IMR-90 (cell line): ENCODE measurements around the gene KRTAP5-3. TPM values are rescaled to one million over a fixed set of nuclear protein-coding genes. Genes with fewer than 3 reads are reported as not detected.
A peak's percentile ranks its signal among the peaks of the same experiment; 100 is the strongest.

Experiments used
- ATAC-seq: fragments of 200-7000 bp; cut with Tn5 transposase; 2 replicates; pipeline ENCODE4 v1.9.1; 2020; ENCODE audit warnings: low read depth, mild to moderate bottlenecking, moderate library complexity
- BruUV-seq: library from RNA; stranded (reverse); fragments of 400-500 nt; replicated peaks from 2 replicates; lab custom pipeline; 2021; lab: Mats Ljungman, UMichigan
- CTCF ChIA-PET: fragments of 300-600 bp; formaldehyde crosslinking; extraction: SDS; loops from one replicate; lab custom pipeline; 2021; ENCODE audit warnings: antibody characterized with exemption; lab: Yijun Ruan, JAX
- POLR2A ChIA-PET: fragments of 300-600 bp; sonication (Branson Sonifier 250); formaldehyde crosslinking; loops from one replicate; lab custom pipeline; 2022; ENCODE audit warnings: antibody characterized with exemption; ENCODE audit not compliant: unreplicated experiment; lab: Charles Lee
- DNase-seq: peaks from one replicate; pipeline ENCODE4 v3.0.0; 2013
- H2AFZ ChIP-seq: replicated peaks from 2 replicates; pipeline ENCODE3; 2013; ENCODE audit warnings: low read length, mild to moderate bottlenecking; ENCODE audit not compliant: poor library complexity
- H2AK5ac ChIP-seq: 2 replicates; pipeline ENCODE4 v1.6.1; 2013; ENCODE audit warnings: low read depth, low read length, inconsistent platforms
- H2AK9ac ChIP-seq: replicated peaks from 2 replicates; pipeline ENCODE3; 2013; ENCODE audit warnings: mild to moderate bottlenecking, low read depth, low read length, moderate library complexity; ENCODE audit not compliant: poor library complexity
- H2BK120ac ChIP-seq: 2 replicates; pipeline ENCODE4 v1.6.1; 2013; ENCODE audit warnings: low read depth, low read length, inconsistent platforms
- H2BK15ac ChIP-seq: 3 replicates; pipeline ENCODE4 v1.6.1; 2013; ENCODE audit warnings: low read depth, low read length, inconsistent platforms
- H2BK20ac ChIP-seq: 2 replicates; pipeline ENCODE4 v1.6.1; 2013; ENCODE audit warnings: low read depth, mild to moderate bottlenecking, inconsistent platforms, low read length, moderate library complexity
- H2BK5ac ChIP-seq: 2 replicates; pipeline ENCODE4 v1.6.1; 2013; ENCODE audit warnings: mild to moderate bottlenecking, low read depth, low read length, inconsistent platforms; ENCODE audit not compliant: poor library complexity, severe bottlenecking
- H3K14ac ChIP-seq: replicated peaks from 2 replicates; pipeline ENCODE4 v1.6.1; 2013; ENCODE audit warnings: low read depth, low read length, inconsistent platforms
- H3K18ac ChIP-seq: 2 replicates; pipeline ENCODE4 v1.6.1; 2013; ENCODE audit warnings: low read depth, low read length, control low read depth
- H3K23ac ChIP-seq: 2 replicates; pipeline ENCODE4 v1.6.1; 2013; ENCODE audit warnings: low read depth, low read length, inconsistent platforms
- H3K27ac ChIP-seq: 2 replicates; pipeline ENCODE4 v1.5.1; 2013; ENCODE audit warnings: mild to moderate bottlenecking, control low read depth, low read length; ENCODE audit not compliant: insufficient read depth
- H3K27me3 ChIP-seq: 2 replicates; pipeline ENCODE4 v1.6.1; 2013; ENCODE audit warnings: low read length; ENCODE audit not compliant: control insufficient read depth, insufficient read depth
- H3K36me3 ChIP-seq: 2 replicates; pipeline ENCODE4 v1.6.1; 2013; ENCODE audit warnings: low read length, mixed read lengths; ENCODE audit not compliant: control insufficient read depth, insufficient read depth
- H3K4ac ChIP-seq: 2 replicates; pipeline ENCODE4 v1.6.1; 2013; ENCODE audit warnings: low read depth, low read length, inconsistent platforms
- H3K4me1 ChIP-seq: 2 replicates; pipeline ENCODE4 v1.6.1; 2013; ENCODE audit warnings: low read length, mixed read lengths; ENCODE audit not compliant: control insufficient read depth, insufficient read depth
- H3K4me2 ChIP-seq: 2 replicates; pipeline ENCODE4 v1.6.1; 2013; ENCODE audit warnings: low read depth, mild to moderate bottlenecking, control low read depth, low read length, moderate library complexity
- H3K4me3 ChIP-seq: 2 replicates; pipeline ENCODE4 v1.5.1; 2013; ENCODE audit warnings: low read depth, mild to moderate bottlenecking, control low read depth, low read length, moderate library complexity; ENCODE audit not compliant: insufficient read depth
- H3K56ac ChIP-seq: 2 replicates; pipeline ENCODE4 v1.6.1; 2013; ENCODE audit warnings: low read length, inconsistent platforms; ENCODE audit not compliant: insufficient read depth; ENCODE audit errors: extremely low read depth
- H3K79me1 ChIP-seq, 2 experiments: 2 replicates each; pipeline ENCODE4 v1.6.1; 2013; ENCODE audit warnings: low read length in 2 of 2, inconsistent platforms in 1 of 2, low read depth in 1 of 2
- H3K9ac ChIP-seq: 2 replicates; pipeline ENCODE4 v1.6.1; 2013; ENCODE audit warnings: low read depth, low read length, control low read depth
- H3K9me1 ChIP-seq: 2 replicates; pipeline ENCODE4 v1.6.1; 2013; ENCODE audit warnings: low read length, inconsistent platforms; ENCODE audit not compliant: insufficient read depth
- H3K9me3 ChIP-seq: 2 replicates; pipeline ENCODE4 v1.6.1; 2013; ENCODE audit warnings: low read length; ENCODE audit not compliant: control insufficient read depth, insufficient read depth
- H4K20me1 ChIP-seq: 2 replicates; pipeline ENCODE4 v1.6.1; 2013; ENCODE audit warnings: low read length, inconsistent platforms; ENCODE audit not compliant: insufficient read depth
- H4K5ac ChIP-seq: 2 replicates; pipeline ENCODE4 v1.6.1; 2013; ENCODE audit warnings: mild to moderate bottlenecking, low read depth, low read length, control low read depth
- H4K8ac ChIP-seq, 2 experiments: 2 replicates each; pipeline ENCODE4 v1.6.1; 2013; ENCODE audit warnings: low read depth in 2 of 2, low read length in 2 of 2, control low read depth in 1 of 2, inconsistent platforms in 1 of 2
- H4K91ac ChIP-seq: 2 replicates; pipeline ENCODE4 v1.6.1; 2013; ENCODE audit warnings: low read depth, low read length, inconsistent platforms; ENCODE audit not compliant: insufficient read depth
- BHLHE40 ChIP-seq: fragments of 150-350 bp; IDR thresholded peaks from 2 replicates; pipeline ENCODE4 v1.6.1; 2016; ENCODE audit warnings: mild to moderate bottlenecking, low read depth, low read length
- CEBPB ChIP-seq: IDR thresholded peaks from 2 replicates; pipeline ENCODE4 v1.6.1; 2012; ENCODE audit warnings: low read depth, low read length, improper control_type of control experiment
- CHD1 ChIP-seq: IDR thresholded peaks from 2 replicates; pipeline ENCODE4 v1.6.1; 2012; ENCODE audit warnings: low read depth, low read length, improper control_type of control experiment
- CTCF ChIP-seq: conservative IDR thresholded peaks from 2 replicates; pipeline ENCODE4 v1.5.1; 2012; ENCODE audit warnings: mild to moderate bottlenecking, low read depth, low read length, improper control_type of control experiment
- ELK1 ChIP-seq: fragments of 150-350 bp; IDR thresholded peaks from 2 replicates; pipeline ENCODE4 v1.6.1; 2016; ENCODE audit warnings: low read depth, mild to moderate bottlenecking, low read length, moderate library complexity, borderline replicate concordance
- FOS ChIP-seq: fragments of 150-350 bp; IDR thresholded peaks from 2 replicates; pipeline ENCODE4 v1.6.1; 2016; ENCODE audit warnings: low read depth, low read length
- MAFK ChIP-seq: IDR thresholded peaks from 2 replicates; pipeline ENCODE4 v1.6.1; 2012; ENCODE audit warnings: low read depth, low read length, improper control_type of control experiment
- MAZ ChIP-seq: IDR thresholded peaks from 2 replicates; pipeline ENCODE4 v1.6.1; 2012; ENCODE audit warnings: low read depth, mild to moderate bottlenecking, low read length, improper control_type of control experiment, moderate library complexity, borderline replicate concordance
- MXI1 ChIP-seq: IDR thresholded peaks from 2 replicates; pipeline ENCODE4 v1.6.1; 2012; ENCODE audit warnings: low read depth, mild to moderate bottlenecking, low read length, moderate library complexity, borderline replicate concordance
- NFE2L2 ChIP-seq: fragments of 150-350 bp; IDR thresholded peaks from 2 replicates; pipeline ENCODE4 v1.6.1; 2016; ENCODE audit warnings: low read depth, mild to moderate bottlenecking, low read length
- POLR2A ChIP-seq: IDR thresholded peaks from 2 replicates; pipeline ENCODE4 v1.6.1; 2012; ENCODE audit warnings: mild to moderate bottlenecking, low read depth, low read length
- RAD21 ChIP-seq: IDR thresholded peaks from 2 replicates; pipeline ENCODE4 v1.6.1; 2012; ENCODE audit warnings: low read length, improper control_type of control experiment
- RCOR1 ChIP-seq: IDR thresholded peaks from 2 replicates; pipeline ENCODE4 v1.6.1; 2012; ENCODE audit warnings: mild to moderate bottlenecking, low read length, improper control_type of control experiment; ENCODE audit not compliant: insufficient replicate concordance
- RFX5 ChIP-seq: IDR thresholded peaks from 2 replicates; pipeline ENCODE4 v1.8.0; 2012; ENCODE audit warnings: low read depth, mild to moderate bottlenecking, low read length, moderate library complexity
- SMC3 ChIP-seq: fragments of 150-350 bp; IDR thresholded peaks from 2 replicates; pipeline ENCODE4 v1.6.1; 2016; ENCODE audit warnings: low read depth, mild to moderate bottlenecking, antibody characterized with exemption, low read length, moderate library complexity
- USF2 ChIP-seq: fragments of 150-350 bp; IDR thresholded peaks from 2 replicates; pipeline ENCODE4 v1.6.1; 2017; ENCODE audit warnings: mild to moderate bottlenecking, antibody characterized with exemption, low read length, low read depth
- WGBS, 2 experiments: methylation state at CpG; one replicate each; pipeline versions ENCODE4 v1.1.5 to v1.1.7; 2013; ENCODE audit warnings: missing lambda C conversion rate in 2 of 2; ENCODE audit not compliant: insufficient read length in 1 of 2; ENCODE audit errors: extremely low coverage in 2 of 2; 5-methylcytosine and 5-hydroxymethylcytosine counted together
- dilution Hi-C: fragments of 300-500 bp; cut with HindIII; formaldehyde crosslinking; loops from one replicate; pipeline ENCODE4 v1.14.3; 2018; ENCODE audit warnings: low sequenced_read_pairs; ENCODE audit not compliant: unreplicated experiment
- in situ Hi-C: fragments of 300-500 bp; cut with MboI; formaldehyde crosslinking; loops from 3 replicates; pipeline ENCODE4 v1.14.3; 2019; ENCODE audit warnings: low sequenced_read_pairs, inconsistent platforms, mixed read lengths
- intact Hi-C: fragments of 100-400 bp; cut with micrococcal nuclease; formaldehyde crosslinking; loops from 2 replicates; pipeline ENCODE4 v1.10.0; 2022
- polyA plus RNA-seq, 3 experiments: library from polyadenylated mRNA; depleted of rRNA; stranded (reverse); fragments of >200 nt; gene quantifications; 2 replicates each; pipeline ENCODE4 v1.2.3, GENCODE V29; 2012; ENCODE audit warnings: low replicate concordance in 1 of 3
- total RNA-seq: library from RNA; depleted of rRNA; stranded (reverse); fragments of >200 nt; gene quantifications from 2 replicates; pipeline ENCODE4 v1.2.3, GENCODE V29; 2012

The KRTAP5-3 gene
- total and polyA plus RNA-seq, 2 of the 4 experiments (the other 2 are of a cell fraction), result not detected

DNA sequence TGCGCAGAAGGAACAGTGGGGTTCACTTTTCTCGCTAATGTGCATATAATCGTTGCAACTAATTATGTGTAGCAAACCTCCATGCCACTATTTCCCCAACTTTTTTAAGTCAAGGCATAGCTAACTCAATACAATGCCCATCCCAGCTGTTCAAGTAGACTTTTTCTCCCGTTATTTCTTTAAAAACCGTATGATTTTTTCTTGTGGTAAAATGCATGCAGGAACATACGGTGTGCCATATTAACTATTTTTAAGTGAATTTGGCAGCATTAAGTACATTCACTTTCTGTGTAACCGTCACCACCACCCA, 33.4 kb downstream of the KRTAP5-3 start:
- no peak overlapping the region for H3K14ac ChIP-seq
- H3K79me1 ChIP-seq, result peaks cover 7 to 15% of the 10 kb centered on the region in 2 experiments; a peak in 2 of 4 replicates
- 20% methylated on average over 1 of the region's 7 CpGs; no CpG with 5 or more reads in 1 of the 2 experiments for WGBS, 2 experiments
- POLR2A ChIA-PET, result interaction anchor here (1.0 kb wide), 1 partner anchor 28 kb away, joined by 5 read pairs; no protein-coding TSS in a partner anchor
- H3K9ac ChIP-seq, result no peak overlapping the region
- no TSS peak for BruUV-seq
- TF ChIP-seq CTCF (no peak), RAD21 (no peak), CHD1 (no peak), POLR2A (no peak), ELK1 (no peak), CEBPB (no peak), MAZ (no peak), RFX5 (no peak), USF2 (no peak), RCOR1 (no peak), NFE2L2 (no peak), MAFK (no peak), MXI1 (no peak), BHLHE40 (no peak), FOS (no peak), SMC3 (no peak)
- no peak overlapping the region for H2BK15ac ChIP-seq
- intact Hi-C loops, result loop anchor here (1.0 kb wide), 1 partner anchor 29 kb away; no protein-coding TSS in a partner anchor
- no peak overlapping the region for H4K8ac ChIP-seq
- dilution Hi-C loops, result no loop called here
- H2BK120ac ChIP-seq, result no peak overlapping the region
- peak overlapping the region; percentile 72 for H2AFZ ChIP-seq
- H3K4ac ChIP-seq, result no peak overlapping the region
- ATAC-seq, result no peak
- peaks cover 8% of the 10 kb centered on the region for H3K9me3 ChIP-seq
- H4K91ac ChIP-seq, result no peak overlapping the region
- H4K20me1 ChIP-seq, result peaks cover 23% of the 10 kb centered on the region
- H4K5ac ChIP-seq, result no peak overlapping the region
- H3K23ac ChIP-seq, result no peak overlapping the region
- H2AK9ac ChIP-seq, result peak overlapping the region; percentile 7
- no peak overlapping the region for H3K4me3 ChIP-seq
- H3K56ac ChIP-seq, result no peak overlapping the region
- CTCF ChIA-PET, result interaction anchor here (0.6 to 4.4 kb wide), 16 partner anchors 9 to 307 kb away, joined by 3 to 30 read pairs (median 5); no protein-coding TSS in a partner anchor
- no peak overlapping the region for H3K27ac ChIP-seq
- no peaks in the 10 kb centered on the region for H3K36me3 ChIP-seq
- no peak overlapping the region for H3K4me2 ChIP-seq
- H3K27me3 ChIP-seq, result peaks cover 31% of the 10 kb centered on the region
- H3K18ac ChIP-seq, result no peak overlapping the region
- H2AK5ac ChIP-seq, result no peak overlapping the region
- H2BK20ac ChIP-seq, result no peak overlapping the region
- H2BK5ac ChIP-seq, result no peak overlapping the region
- in situ Hi-C loops, result no loop called here
- peaks cover 3% of the 10 kb centered on the region for H3K4me1 ChIP-seq
- DNase-seq, result no peak
- no peaks in the 10 kb centered on the region for H3K9me1 ChIP-seq
